Thyroid gland (tissue), 4 donors: Measurements from ENCODE around the gene NPHS1.

Experiments
- CTCF ChIP-seq, 6 experiments: fragments of 200-600 bp in 3 of 6; fragments of 450-650 bp in 3 of 6; sonication (generic) in 3 of 6; IDR thresholded peaks; one replicate each; pipeline ENCODE4 v1.5.1; 2016 to 2019; ENCODE audit warnings: antibody characterized with exemption in 6 of 6, mild to moderate bottlenecking in 2 of 6, inconsistent platforms in 1 of 6, moderate library complexity in 1 of 6
- POLR2A ChIP-seq, 2 donors: fragments of 450-650 bp; IDR thresholded peaks; one replicate each; pipeline ENCODE4 v1.6.1; 2017; ENCODE audit warnings: antibody characterized with exemption in 2 of 2, mild to moderate bottlenecking in 2 of 2, moderate library complexity in 1 of 2

DNA sequence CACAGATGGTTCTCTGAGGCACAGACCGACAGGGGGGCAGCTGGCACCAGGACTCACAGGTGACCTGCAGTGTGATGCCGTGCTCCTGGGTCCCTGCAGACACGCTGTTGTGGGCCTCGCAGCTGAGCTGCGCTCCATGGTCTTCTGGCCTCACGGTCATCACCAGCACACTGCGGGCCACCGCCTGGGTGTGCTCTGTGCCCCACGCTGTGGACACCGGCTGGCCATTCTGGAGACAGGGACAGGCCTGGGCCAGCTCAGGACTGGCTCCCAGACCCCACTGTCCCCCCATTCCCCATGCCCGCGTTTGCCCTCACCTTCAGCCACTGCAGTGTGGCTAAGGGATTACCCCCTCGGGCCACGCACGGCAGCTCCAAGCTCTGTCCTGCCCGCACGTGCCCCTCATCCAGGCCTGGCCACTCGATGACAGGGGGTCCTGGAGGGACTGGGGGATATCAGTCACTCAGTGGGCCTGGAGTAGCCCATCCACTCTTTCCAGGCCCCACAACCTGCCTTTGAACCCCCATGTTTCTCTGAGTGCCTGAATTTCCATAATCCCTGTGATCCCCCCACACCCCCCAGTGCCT is 3.3 kb downstream of the NPHS1 start:
- TF ChIP-seq CTCF (IDR thresholded peaks at IDR 0.05): no peak
- no peak for TF ChIP-seq POLR2A (IDR thresholded peaks at IDR 0.05)
